Measurements from ENCODE around the gene FUT8. TPM values are rescaled to one million over a fixed set of nuclear protein-coding genes. Genes with fewer than 3 reads are reported as not detected.

FUT8 gene
- total RNA-seq, 1 experiment from 2014 or later: 42.3 TPM

DNA sequence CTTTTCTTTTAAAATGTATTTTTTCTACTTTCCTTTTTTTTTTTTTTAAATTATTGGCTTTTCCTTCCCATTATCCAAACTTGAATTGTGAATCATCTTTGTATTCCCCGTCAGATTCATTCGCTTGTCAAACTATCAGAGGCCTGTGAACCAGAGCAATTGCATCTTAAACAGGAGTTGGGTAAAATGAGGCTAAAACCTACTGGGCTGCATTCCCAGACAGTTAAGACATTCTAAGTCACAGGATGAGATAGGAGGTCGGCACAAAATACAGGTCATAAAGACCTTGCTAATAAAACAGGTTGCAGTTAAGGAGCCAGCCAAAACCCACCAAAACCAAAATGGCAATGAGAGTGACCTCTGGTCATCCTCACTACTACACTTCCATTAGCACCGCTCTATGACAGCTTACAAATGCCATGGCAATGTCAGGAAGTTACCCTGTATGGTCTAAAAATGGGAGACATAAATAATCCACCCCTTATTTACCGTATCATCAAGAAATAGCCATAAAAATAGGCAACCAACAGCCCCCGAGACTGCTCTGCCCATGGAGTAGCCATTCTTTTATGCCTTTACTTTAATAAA, 19.9 kb downstream of the FUT8 start (continued):
- TF ChIP-seq, protein P1, sequence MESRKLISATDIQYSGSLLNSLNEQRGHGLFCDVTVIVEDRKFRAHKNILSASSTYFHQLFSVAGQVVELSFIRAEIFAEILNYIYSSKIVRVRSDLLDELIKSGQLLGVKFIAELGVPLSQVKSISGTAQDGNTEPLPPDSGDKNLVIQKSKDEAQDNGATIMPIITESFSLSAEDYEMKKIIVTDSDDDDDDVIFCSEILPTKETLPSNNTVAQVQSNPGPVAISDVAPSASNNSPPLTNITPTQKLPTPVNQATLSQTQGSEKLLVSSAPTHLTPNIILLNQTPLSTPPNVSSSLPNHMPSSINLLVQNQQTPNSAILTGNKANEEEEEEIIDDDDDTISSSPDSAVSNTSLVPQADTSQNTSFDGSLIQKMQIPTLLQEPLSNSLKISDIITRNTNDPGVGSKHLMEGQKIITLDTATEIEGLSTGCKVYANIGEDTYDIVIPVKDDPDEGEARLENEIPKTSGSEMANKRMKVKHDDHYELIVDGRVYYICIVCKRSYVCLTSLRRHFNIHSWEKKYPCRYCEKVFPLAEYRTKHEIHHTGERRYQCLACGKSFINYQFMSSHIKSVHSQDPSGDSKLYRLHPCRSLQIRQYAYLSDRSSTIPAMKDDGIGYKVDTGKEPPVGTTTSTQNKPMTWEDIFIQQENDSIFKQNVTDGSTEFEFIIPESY (IDR thresholded peaks at IDR 0.05; ENCODE audit: extremely low read depth, insufficient replicate concordance, low read length): no peak
- no peak for TF ChIP-seq YY1 (IDR thresholded peaks at IDR 0.05; ENCODE audit: extremely low read depth, insufficient replicate concordance, low read depth, low read length)
- TF ChIP-seq SRF (IDR thresholded peaks at IDR 0.05; ENCODE audit: low read depth): no peak
- TF ChIP-seq TCF7L2 (IDR thresholded peaks at IDR 0.05; ENCODE audit: borderline replicate concordance, extremely low read depth, insufficient read depth, insufficient read length): no peak
- no peak for TF ChIP-seq SP1 (IDR thresholded peaks at IDR 0.05; ENCODE audit: low read depth)
- no peak for TF ChIP-seq SIN3A (IDR thresholded peaks at IDR 0.05; ENCODE audit: low read depth)

DNA sequence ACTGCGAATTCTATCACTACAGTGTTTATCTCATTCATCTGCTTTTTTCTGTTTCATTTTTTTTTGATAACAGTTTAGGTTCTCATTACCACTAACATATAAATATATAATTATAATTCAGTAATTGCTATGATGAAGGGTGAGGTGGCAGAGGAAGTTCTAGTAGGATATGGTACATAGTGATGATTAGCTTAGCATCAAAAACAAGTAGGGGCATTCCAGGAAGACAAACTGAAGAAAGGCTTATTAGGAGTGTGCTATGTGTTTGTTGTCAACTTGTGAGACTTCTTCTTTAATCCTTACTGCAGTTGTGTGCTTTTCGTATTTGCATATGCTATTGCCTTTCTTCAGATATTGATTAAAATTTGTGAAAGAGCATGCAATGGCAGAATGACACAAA, 20.6 kb downstream of the FUT8 start:
- intact Hi-C loops (cut with micrococcal nuclease): no loop called here
- DNase-seq (ENCODE audit: low read depth, low spot score) (no peak), ATAC-seq (no peak)
- no peaks in the 10 kb centered on the region for H3K9me3 ChIP-seq (ENCODE audit: control insufficient read depth in 1 of 2, insufficient read depth in 1 of 2, low read depth in 1 of 2, low read length in 2 of 2)
- RAD21 ChIA-PET (ENCODE audit: low non-redundant PET in 1 of 2, low total read pairs in 2 of 2, uncharacterized antibody in 2 of 2, unreplicated experiment in 2 of 2): no interaction called here
- TF ChIP-seq POLR2AphosphoS5 (IDR thresholded peaks at IDR 0.05; ENCODE audit: low read depth, low read length): no peak
- TF ChIP-seq CEBPB (IDR thresholded peaks at IDR 0.05; ENCODE audit: low read depth): no peak
- no peak for TF ChIP-seq JUND (IDR thresholded peaks at IDR 0.05)
- TF ChIP-seq, protein P1 (IDR thresholded peaks at IDR 0.05; ENCODE audit: extremely low read depth, insufficient replicate concordance, low read length): no peak
- TF ChIP-seq EGR1 (IDR thresholded peaks at IDR 0.05; ENCODE audit: low read depth): no peak
- TF ChIP-seq SIN3A (IDR thresholded peaks at IDR 0.05; ENCODE audit: low read depth): no peak
- TF ChIP-seq, protein P2, sequence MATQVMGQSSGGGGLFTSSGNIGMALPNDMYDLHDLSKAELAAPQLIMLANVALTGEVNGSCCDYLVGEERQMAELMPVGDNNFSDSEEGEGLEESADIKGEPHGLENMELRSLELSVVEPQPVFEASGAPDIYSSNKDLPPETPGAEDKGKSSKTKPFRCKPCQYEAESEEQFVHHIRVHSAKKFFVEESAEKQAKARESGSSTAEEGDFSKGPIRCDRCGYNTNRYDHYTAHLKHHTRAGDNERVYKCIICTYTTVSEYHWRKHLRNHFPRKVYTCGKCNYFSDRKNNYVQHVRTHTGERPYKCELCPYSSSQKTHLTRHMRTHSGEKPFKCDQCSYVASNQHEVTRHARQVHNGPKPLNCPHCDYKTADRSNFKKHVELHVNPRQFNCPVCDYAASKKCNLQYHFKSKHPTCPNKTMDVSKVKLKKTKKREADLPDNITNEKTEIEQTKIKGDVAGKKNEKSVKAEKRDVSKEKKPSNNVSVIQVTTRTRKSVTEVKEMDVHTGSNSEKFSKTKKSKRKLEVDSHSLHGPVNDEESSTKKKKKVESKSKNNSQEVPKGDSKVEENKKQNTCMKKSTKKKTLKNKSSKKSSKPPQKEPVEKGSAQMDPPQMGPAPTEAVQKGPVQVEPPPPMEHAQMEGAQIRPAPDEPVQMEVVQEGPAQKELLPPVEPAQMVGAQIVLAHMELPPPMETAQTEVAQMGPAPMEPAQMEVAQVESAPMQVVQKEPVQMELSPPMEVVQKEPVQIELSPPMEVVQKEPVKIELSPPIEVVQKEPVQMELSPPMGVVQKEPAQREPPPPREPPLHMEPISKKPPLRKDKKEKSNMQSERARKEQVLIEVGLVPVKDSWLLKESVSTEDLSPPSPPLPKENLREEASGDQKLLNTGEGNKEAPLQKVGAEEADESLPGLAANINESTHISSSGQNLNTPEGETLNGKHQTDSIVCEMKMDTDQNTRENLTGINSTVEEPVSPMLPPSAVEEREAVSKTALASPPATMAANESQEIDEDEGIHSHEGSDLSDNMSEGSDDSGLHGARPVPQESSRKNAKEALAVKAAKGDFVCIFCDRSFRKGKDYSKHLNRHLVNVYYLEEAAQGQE (IDR thresholded peaks at IDR 0.05; ENCODE audit: low read depth): no peak
- no peak for TF ChIP-seq FOSL1 (IDR thresholded peaks at IDR 0.05; ENCODE audit: low read depth)
- no peak for TF ChIP-seq ZNF274 (IDR thresholded peaks at IDR 0.05; ENCODE audit: low read depth, low read length)
- TF ChIP-seq EZH2phosphoT487 (IDR thresholded peaks at IDR 0.05; ENCODE audit: borderline replicate concordance): no peak
- no peak for TF ChIP-seq SRF (IDR thresholded peaks at IDR 0.05; ENCODE audit: low read depth)
- no peak overlapping the region for H3K9ac ChIP-seq (ENCODE audit: low read length)
- POLR2A ChIA-PET: no interaction called here
- CTCF ChIA-PET: no interaction called here
- no peaks in the 10 kb centered on the region for H3K4me1 ChIP-seq (ENCODE audit: control insufficient read depth in 1 of 2, insufficient read depth in 2 of 2, low read length in 2 of 2)
- H3K27ac ChIP-seq (ENCODE audit: low read depth, low read length): no peak overlapping the region
- no TSS peak for BruUV-seq (replicated peaks)
- no peaks in the 10 kb centered on the region for H3K27me3 ChIP-seq (ENCODE audit: insufficient read depth, low read length)
- no peak overlapping the region for H3K4me3 ChIP-seq (replicated peaks in 1 of 2; ENCODE audit: low read depth in 1 of 2, low read length in 2 of 2)
- H4K20me1 ChIP-seq (ENCODE audit: insufficient read depth): no peaks in the 10 kb centered on the region
- no peak overlapping the region for H2AFZ ChIP-seq (ENCODE audit: low read depth, low read length, poor library complexity, severe bottlenecking)
- H3K4me2 ChIP-seq (ENCODE audit: low read length): no peak overlapping the region
- no peaks in the 10 kb centered on the region for H3K36me3 ChIP-seq (ENCODE audit: control insufficient read depth in 1 of 2, insufficient read depth in 2 of 2, low read length in 2 of 2)
- no peaks in the 10 kb centered on the region for H3K9me2 ChIP-seq (ENCODE audit: insufficient read depth)
- H3K79me2 ChIP-seq (ENCODE audit: insufficient read depth, low read length): peaks cover 13% of the 10 kb centered on the region

Measured in HCT116 (cell line).